Caco-2 (cell line): Measurements from ENCODE around the gene ATP5F1C. TPM values are rescaled to one million over a fixed set of nuclear protein-coding genes. Genes with fewer than 3 reads are reported as not detected.
"Not testable (repeated sequence)": the region's sequence is repeated elsewhere in the genome, so short reads cannot be mapped to it uniquely, and the experiment has no call there.

Experiments
- BruUV-seq: library from RNA; stranded (reverse); fragments of 400-500 nt; replicated peaks from 2 replicates; lab custom pipeline; 2021; lab: Mats Ljungman, UMichigan
- CTCF ChIA-PET: fragments of 300-600 bp; sonication (Branson Sonifier 250); formaldehyde crosslinking; loops from one replicate; lab custom pipeline; 2022; ENCODE audit warnings: antibody characterized with exemption; lab: Charles Lee
- POLR2A ChIA-PET: fragments of 300-600 bp; sonication (Branson Sonifier 250); formaldehyde crosslinking; loops from one replicate; lab custom pipeline; 2022; ENCODE audit warnings: antibody characterized with exemption; lab: Charles Lee
- DNase-seq, 2 experiments: peaks; one replicate each; pipeline versions ENCODE4 v3.0.0 to v3.0.0-alpha.2; 2020 to 2022
- H3K27me3 ChIP-seq: replicated peaks from 2 replicates; pipeline ENCODE4 v1.6.0; 2011; ENCODE audit warnings: low read length; ENCODE audit not compliant: control insufficient read depth, insufficient read depth
- H3K36me3 ChIP-seq: 2 replicates; pipeline ENCODE4 v1.5.1; 2011; ENCODE audit warnings: low read length; ENCODE audit not compliant: control insufficient read depth, insufficient read depth
- H3K4me1 ChIP-seq: fragments of 250-450 bp; sonication (Bioruptor Pico); 2 replicates; pipeline ENCODE4 v1.5.1; 2020; ENCODE audit warnings: mild to moderate bottlenecking
- H3K4me3 ChIP-seq: 2 replicates; pipeline ENCODE4 v1.5.1; 2011; ENCODE audit warnings: low read depth, mild to moderate bottlenecking, control low read depth, low read length
- H3K9me3 ChIP-seq: fragments of 250-450 bp; sonication (Bioruptor Pico); 2 replicates; pipeline ENCODE4 v1.5.1; 2020; ENCODE audit warnings: mild to moderate bottlenecking, moderate library complexity
- H3K27ac Mint-ChIP-seq: one replicate; pipeline ENCODE4 v1.8.0; 2022; ENCODE audit warnings: mixed read lengths; ENCODE audit not compliant: unreplicated experiment
- H3K27me3 Mint-ChIP-seq: one replicate; pipeline ENCODE4 v1.8.0; 2022; ENCODE audit warnings: mixed read lengths; ENCODE audit not compliant: insufficient read depth, unreplicated experiment
- H3K36me3 Mint-ChIP-seq: one replicate; pipeline ENCODE4 v1.8.0; 2022; ENCODE audit warnings: mild to moderate bottlenecking, mixed read lengths; ENCODE audit not compliant: insufficient read depth, unreplicated experiment
- H3K4me1 Mint-ChIP-seq: one replicate; pipeline ENCODE4 v1.8.0; 2022; ENCODE audit warnings: low read depth, mixed read lengths; ENCODE audit not compliant: unreplicated experiment
- H3K4me3 Mint-ChIP-seq: one replicate; pipeline ENCODE4 v1.8.0; 2022; ENCODE audit warnings: mild to moderate bottlenecking, moderate library complexity, mixed read lengths; ENCODE audit not compliant: unreplicated experiment
- H3K9me3 Mint-ChIP-seq: one replicate; pipeline ENCODE4 v1.8.0; 2022; ENCODE audit warnings: mixed read lengths; ENCODE audit not compliant: unreplicated experiment
- intact Hi-C: fragments of 100-400 bp; cut with micrococcal nuclease; formaldehyde crosslinking; loops from one replicate; pipeline ENCODE4 v1.10.0; 2022; ENCODE audit not compliant: unreplicated experiment
- total RNA-seq: library from RNA; stranded (reverse); gene quantifications from 2 replicates; pipeline ENCODE4 v1.2.3, GENCODE V29; 2022
- TF ChIP-seq, protein P1 (sequence below), 2 experiments: fragments of 200-600 bp in 1 of 2; IDR thresholded peaks; 1 replicate in 1 of 2; 2 replicates in 1 of 2; pipeline versions ENCODE4 v1.5.1 to v1.8.0; 2011 to 2022; ENCODE audit warnings: antibody characterized with exemption in 1 of 2, control low read depth in 1 of 2, inconsistent platforms in 1 of 2, low read depth in 1 of 2, low read length in 1 of 2, mild to moderate bottlenecking in 1 of 2, moderate library complexity in 1 of 2; ENCODE audit not compliant: insufficient read depth in 1 of 2, severe bottlenecking in 1 of 2, unreplicated experiment in 1 of 2

ATP5F1C gene
- total RNA-seq, 1 experiment from 2014 or later: 568 TPM

DNA sequence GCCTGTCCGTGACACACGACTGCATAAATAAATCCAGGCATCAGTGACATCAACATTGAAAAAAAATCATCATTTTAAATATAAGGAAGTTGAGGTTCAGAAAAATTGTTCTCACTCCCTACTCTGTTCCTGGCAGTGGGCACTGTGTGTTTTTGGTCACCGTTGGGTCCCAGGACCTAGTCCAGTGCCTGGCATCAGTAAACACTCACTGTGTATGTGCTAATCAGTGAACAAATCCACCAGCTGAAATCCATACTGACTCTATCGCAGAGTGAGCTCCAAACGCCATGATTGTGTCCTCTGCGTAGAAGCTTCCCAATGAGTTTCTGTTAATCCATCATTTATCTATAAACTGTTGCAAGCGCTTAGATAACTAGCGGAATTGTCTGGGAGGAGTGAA is 43.7 kb upstream of the ATP5F1C start:
- Mint-ChIP-seq H3K27me3 (no peaks in the 10 kb centered on the region), H3K9me3 (no peaks in the 10 kb centered on the region), H3K4me1 (no peaks in the 10 kb centered on the region), H3K4me3 (no peak overlapping the region), H3K36me3 (peaks cover 7% of the 10 kb centered on the region), H3K27ac (no peak overlapping the region)
- Histone ChIP-seq H3K27me3 (no peaks in the 10 kb centered on the region), H3K4me1 (no peaks in the 10 kb centered on the region), H3K4me3 (no peak overlapping the region), H3K9me3 (no peaks in the 10 kb centered on the region), H3K36me3 (no peaks in the 10 kb centered on the region)
- intact Hi-C loops: no loop called here
- no TSS peak for BruUV-seq
- CTCF ChIA-PET: no interaction called here
- POLR2A ChIA-PET: no interaction called here
- DNase-seq: no peak
- TF ChIP-seq, protein P1, sequence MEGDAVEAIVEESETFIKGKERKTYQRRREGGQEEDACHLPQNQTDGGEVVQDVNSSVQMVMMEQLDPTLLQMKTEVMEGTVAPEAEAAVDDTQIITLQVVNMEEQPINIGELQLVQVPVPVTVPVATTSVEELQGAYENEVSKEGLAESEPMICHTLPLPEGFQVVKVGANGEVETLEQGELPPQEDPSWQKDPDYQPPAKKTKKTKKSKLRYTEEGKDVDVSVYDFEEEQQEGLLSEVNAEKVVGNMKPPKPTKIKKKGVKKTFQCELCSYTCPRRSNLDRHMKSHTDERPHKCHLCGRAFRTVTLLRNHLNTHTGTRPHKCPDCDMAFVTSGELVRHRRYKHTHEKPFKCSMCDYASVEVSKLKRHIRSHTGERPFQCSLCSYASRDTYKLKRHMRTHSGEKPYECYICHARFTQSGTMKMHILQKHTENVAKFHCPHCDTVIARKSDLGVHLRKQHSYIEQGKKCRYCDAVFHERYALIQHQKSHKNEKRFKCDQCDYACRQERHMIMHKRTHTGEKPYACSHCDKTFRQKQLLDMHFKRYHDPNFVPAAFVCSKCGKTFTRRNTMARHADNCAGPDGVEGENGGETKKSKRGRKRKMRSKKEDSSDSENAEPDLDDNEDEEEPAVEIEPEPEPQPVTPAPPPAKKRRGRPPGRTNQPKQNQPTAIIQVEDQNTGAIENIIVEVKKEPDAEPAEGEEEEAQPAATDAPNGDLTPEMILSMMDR (IDR thresholded peaks at IDR 0.05; ENCODE audit: insufficient read depth in 1 of 2, low read depth in 1 of 2, low read length in 1 of 2, severe bottlenecking in 1 of 2, unreplicated experiment in 1 of 2): no peak

DNA sequence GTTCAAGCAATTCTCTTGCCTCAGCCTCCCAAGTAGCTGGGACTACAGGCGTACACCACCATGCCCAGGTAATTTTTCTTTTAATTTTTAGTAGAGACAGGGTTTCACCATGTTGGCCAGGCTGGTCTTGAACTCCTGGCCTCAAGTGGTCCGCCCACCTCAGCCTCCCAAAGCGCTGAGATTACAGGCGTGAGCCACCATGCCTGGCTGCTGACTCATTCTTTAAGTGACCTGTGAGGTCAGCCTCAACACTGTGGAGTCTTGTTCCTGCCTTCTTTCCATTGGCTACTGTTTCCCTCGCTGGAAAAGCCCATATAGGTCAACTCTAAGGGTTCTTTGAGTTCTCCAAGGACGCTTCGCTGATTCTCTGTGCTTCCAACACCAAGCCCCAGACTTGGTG is 39.3 kb upstream of the ATP5F1C start:
- DNase-seq, H3K4me3 Mint-ChIP-seq, intact Hi-C loops, H3K9me3 Mint-ChIP-seq, H3K27me3 ChIP-seq, H3K9me3 ChIP-seq, POLR2A ChIA-PET, H3K4me1 Mint-ChIP-seq, BruUV-seq, H3K36me3 ChIP-seq, H3K27ac Mint-ChIP-seq, H3K27me3 Mint-ChIP-seq, H3K4me3 ChIP-seq, H3K4me1 ChIP-seq: not testable (repeated sequence)
- CTCF ChIA-PET: interaction anchor here (1.2 kb wide), 1 partner anchor 223 kb away, joined by 3 read pairs; no protein-coding TSS in a partner anchor
- H3K36me3 Mint-ChIP-seq: peaks cover 48% of the 10 kb centered on the region

DNA sequence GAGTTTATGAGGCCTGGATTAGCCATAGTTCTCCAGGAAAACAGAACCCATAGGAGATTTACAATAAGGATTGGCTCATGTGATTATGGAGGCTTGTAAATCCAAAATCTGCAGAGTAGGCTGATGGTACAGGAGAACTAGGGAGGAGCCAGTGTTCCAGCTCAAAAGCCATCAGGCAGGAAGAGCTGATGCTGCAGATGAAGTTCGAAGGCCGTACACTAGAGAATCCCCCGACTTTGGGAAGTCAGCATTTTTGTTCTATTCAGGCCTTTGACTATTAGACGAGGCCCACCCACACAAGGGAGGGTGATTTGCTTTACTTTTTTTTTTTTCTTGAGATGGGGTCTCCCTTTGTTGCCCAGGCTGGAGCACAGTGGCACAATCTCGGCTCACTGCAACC is 37.8 kb upstream of the ATP5F1C start:
- Histone ChIP-seq H3K9me3 (no peaks in the 10 kb centered on the region), H3K4me3 (no peak overlapping the region), H3K27me3 (no peaks in the 10 kb centered on the region), H3K36me3 (peaks cover 1% of the 10 kb centered on the region; the same call in 1 of the 2 replicates), H3K4me1 (no peaks in the 10 kb centered on the region)
- no TSS peak for BruUV-seq
- Mint-ChIP-seq H3K36me3 (peaks cover 64% of the 10 kb centered on the region), H3K27ac (no peak overlapping the region), H3K4me3 (no peak overlapping the region), H3K9me3 (no peaks in the 10 kb centered on the region), H3K27me3 (no peaks in the 10 kb centered on the region), H3K4me1 (no peaks in the 10 kb centered on the region)
- no peak for DNase-seq
- TF ChIP-seq, protein P1 (IDR thresholded peaks at IDR 0.05; ENCODE audit: insufficient read depth in 1 of 2, low read depth in 1 of 2, low read length in 1 of 2, severe bottlenecking in 1 of 2, unreplicated experiment in 1 of 2): no peak
- ChIA-PET POLR2A (no interaction called here), CTCF (no interaction called here)
- intact Hi-C loops: no loop called here

DNA sequence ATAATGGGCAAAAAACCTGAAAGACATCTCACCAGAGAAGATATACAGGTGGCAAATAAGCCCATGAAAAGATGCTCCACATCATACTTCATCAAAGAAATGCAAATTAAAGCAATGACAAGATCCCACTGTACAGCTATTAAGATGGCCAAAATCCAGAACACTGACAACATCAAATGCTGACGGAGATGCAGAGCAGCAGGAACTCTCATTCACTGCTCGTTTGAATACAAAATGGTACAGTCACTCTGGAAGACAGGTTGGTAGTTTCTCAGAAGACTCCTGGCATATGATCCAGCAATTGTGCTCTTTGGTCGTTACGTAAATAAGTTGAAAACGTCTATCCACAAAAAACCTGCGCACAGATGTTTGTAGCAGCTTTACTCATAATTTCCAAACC is 35.7 kb upstream of the ATP5F1C start:
- POLR2A ChIA-PET: no interaction called here
- H3K36me3 ChIP-seq: peaks cover 1% of the 10 kb centered on the region; the same call in 1 of the 2 replicates

More for the DNA sequence above, 35.7 kb upstream of the ATP5F1C start:
- BruUV-seq: no TSS peak
- no peaks in the 10 kb centered on the region for H3K4me1 Mint-ChIP-seq
- no peaks in the 10 kb centered on the region for H3K27me3 Mint-ChIP-seq
- Histone ChIP-seq H3K4me3 (no peak overlapping the region), H3K4me1 (no peaks in the 10 kb centered on the region), H3K27me3 (no peaks in the 10 kb centered on the region), H3K9me3 (no peaks in the 10 kb centered on the region)
- H3K4me3 Mint-ChIP-seq: no peak overlapping the region
- no peaks in the 10 kb centered on the region for H3K9me3 Mint-ChIP-seq
- TF ChIP-seq, protein P1 (IDR thresholded peaks at IDR 0.05; ENCODE audit: insufficient read depth in 1 of 2, low read depth in 1 of 2, low read length in 1 of 2, severe bottlenecking in 1 of 2, unreplicated experiment in 1 of 2): no peak
- H3K36me3 Mint-ChIP-seq: peaks cover 78% of the 10 kb centered on the region
- DNase-seq: no peak
- CTCF ChIA-PET: interaction anchor here (1.1 kb wide), 1 partner anchor 227 kb away, joined by 3 read pairs; no protein-coding TSS in a partner anchor
- no peak overlapping the region for H3K27ac Mint-ChIP-seq
- intact Hi-C loops: no loop called here
